Stimulated activated naive B cell treated with anti-CD40 and anti-IgM and Interleukin-4, amounts not matched to agents 10 μg/mL and 1 μg/mL and 100 μg/mL, for 72 hours (primary cell): ENCODE results near the gene DNMT3B.

Experiments
- ATAC-seq, 2 donors: fragments of 150-1000 bp; cut with Tn5 transposase; replicated peaks; 2 replicates each; pipeline ENCODE4 v1.10.0; 2021; ENCODE audit warnings: moderate library complexity in 1 of 2
- DNase-seq: peaks from one replicate; pipeline ENCODE4 v3.0.0; 2021
- H3K27ac Mint-ChIP-seq: one replicate; pipeline ENCODE4 v1.8.0; 2022; ENCODE audit warnings: mild to moderate bottlenecking, mixed read lengths
- H3K27me3 Mint-ChIP-seq, 2 donors: one replicate each; pipeline ENCODE4 v1.8.0; 2022; ENCODE audit warnings: mixed read lengths in 2 of 2
- H3K36me3 Mint-ChIP-seq, 2 donors: one replicate each; pipeline ENCODE4 v1.8.0; 2022; ENCODE audit warnings: mixed read lengths in 2 of 2, mild to moderate bottlenecking in 1 of 2
- H3K4me1 Mint-ChIP-seq, 2 donors: one replicate each; pipeline ENCODE4 v1.8.0; 2022; ENCODE audit warnings: mixed read lengths in 2 of 2, mild to moderate bottlenecking in 1 of 2
- H3K4me3 Mint-ChIP-seq, 2 donors: one replicate each; pipeline ENCODE4 v1.8.0; 2022; ENCODE audit warnings: mild to moderate bottlenecking in 2 of 2, mixed read lengths in 2 of 2, moderate library complexity in 1 of 2
- H3K9me3 Mint-ChIP-seq, 2 donors: one replicate each; pipeline ENCODE4 v1.8.0; 2022; ENCODE audit warnings: mixed read lengths in 2 of 2, mild to moderate bottlenecking in 1 of 2

Gene DNMT3B

GRCh38 chr20:32839227-32839981 is 77.2 kb downstream of the DNMT3B start:
- Mint-ChIP-seq H3K36me3 (peaks cover 34 to 52% of the 10 kb centered on the region in 2 donors), H3K27me3 (no peaks in the 10 kb centered on the region), H3K27ac (peak overlapping the region; percentile 5), H3K4me1 (peaks cover 5 to 12% of the 10 kb centered on the region in 2 donors), H3K9me3 (no peaks in the 10 kb centered on the region), H3K4me3 (no peak overlapping the region)
- no peak for DNase-seq
- no peak for ATAC-seq

- peak overlapping the region; percentile 5 for H3K27ac Mint-ChIP-seq
- no peaks in the 10 kb centered on the region for H3K27me3 Mint-ChIP-seq
Measured at GRCh38 chr20:32839982-32840285, 77.7 kb downstream of the DNMT3B start.

DNA sequence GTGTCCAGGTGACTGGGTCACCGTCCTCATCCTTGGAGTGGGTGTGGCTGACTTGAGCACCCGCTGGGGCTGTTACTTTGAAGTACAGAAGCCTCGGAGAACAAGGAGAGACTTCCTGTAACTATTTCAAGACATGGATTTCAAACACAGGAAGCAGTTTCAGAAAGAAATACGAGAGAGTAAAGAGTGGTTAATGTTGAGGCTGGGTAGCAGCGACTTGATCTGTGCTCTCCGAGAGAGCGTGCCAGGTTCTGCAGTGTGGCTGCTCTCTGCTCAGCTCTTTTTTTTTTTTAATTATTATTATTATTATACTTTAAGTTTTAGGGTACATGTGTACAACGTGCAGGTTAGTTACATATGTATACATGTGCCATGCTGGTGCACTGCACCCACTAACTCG is 79.0 kb downstream of the DNMT3B start:
- H3K9me3 Mint-ChIP-seq: no peaks in the 10 kb centered on the region
- peaks cover 40 to 52% of the 10 kb centered on the region in 2 donors for H3K36me3 Mint-ChIP-seq
- H3K4me3 Mint-ChIP-seq: no peak overlapping the region
- no peak overlapping the region for H3K27ac Mint-ChIP-seq
- DNase-seq (no peak), ATAC-seq (no peak)
- H3K4me1 Mint-ChIP-seq: peaks cover 9 to 14% of the 10 kb centered on the region in 2 donors
- H3K27me3 Mint-ChIP-seq: no peaks in the 10 kb centered on the region

More at GRCh38 chr20:32839982-32840285, 77.7 kb downstream of the DNMT3B start:
- Mint-ChIP-seq H3K36me3 (peaks cover 38 to 55% of the 10 kb centered on the region in 2 donors), H3K4me3 (no peak overlapping the region), H3K4me1 (peaks cover 9 to 14% of the 10 kb centered on the region in 2 donors), H3K9me3 (no peaks in the 10 kb centered on the region)
- ATAC-seq: no peak
- DNase-seq: no peak

- Mint-ChIP-seq H3K27ac (no peak overlapping the region), H3K36me3 (peaks cover 38 to 52% of the 10 kb centered on the region in 2 donors), H3K27me3 (no peaks in the 10 kb centered on the region), H3K4me3 (no peak overlapping the region), H3K4me1 (peaks cover 9 to 14% of the 10 kb centered on the region in 2 donors), H3K9me3 (no peaks in the 10 kb centered on the region)
- no peak for ATAC-seq
- no peak for DNase-seq
Measured at GRCh38 chr20:32841632-32842031, 79.4 kb downstream of the DNMT3B start.

DNA sequence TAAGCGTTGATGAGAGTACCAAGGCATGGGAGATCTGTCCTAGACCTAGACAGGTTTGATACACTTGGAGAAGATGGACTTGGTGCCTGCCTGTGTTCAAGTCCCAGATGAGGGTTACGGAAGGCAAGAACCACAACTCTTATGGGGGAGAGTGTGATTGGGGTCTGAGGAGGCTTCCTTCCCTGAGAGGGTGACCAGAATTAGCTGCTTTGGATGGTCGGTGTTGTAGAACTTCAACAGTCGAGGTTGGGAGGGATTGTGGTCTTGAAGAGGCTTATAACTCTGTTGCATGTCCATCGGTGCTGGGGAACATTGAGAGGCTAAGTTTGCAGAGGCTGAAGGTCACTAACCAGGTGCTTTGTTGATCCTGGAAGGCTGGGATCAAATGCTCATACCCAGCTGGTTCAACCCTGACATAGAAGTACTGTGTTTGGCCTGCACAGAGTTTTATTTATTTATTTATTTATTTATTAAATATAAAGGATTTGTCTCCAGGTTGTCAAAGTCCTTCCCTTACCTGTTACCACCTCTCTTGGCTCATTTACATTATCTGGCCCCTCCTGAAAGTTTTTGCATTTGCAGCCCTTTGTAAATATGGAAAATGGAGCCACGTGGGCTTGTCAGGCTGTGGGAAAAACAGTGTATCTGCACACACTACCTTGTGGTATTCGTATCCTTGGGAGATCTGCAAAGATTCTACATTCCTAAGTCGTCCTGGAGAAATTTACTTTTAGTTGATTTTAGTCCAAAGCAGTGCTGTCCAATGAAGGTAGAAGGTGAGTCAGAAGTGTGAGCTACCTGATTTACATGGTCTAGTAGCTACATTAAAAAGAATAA is 80.7 kb downstream of the DNMT3B start:
- Mint-ChIP-seq H3K4me3 (no peak overlapping the region), H3K4me1 (peaks cover 9 to 14% of the 10 kb centered on the region in 2 donors), H3K9me3 (no peaks in the 10 kb centered on the region), H3K27me3 (no peaks in the 10 kb centered on the region), H3K36me3 (peaks cover 49 to 64% of the 10 kb centered on the region in 2 donors), H3K27ac (peak overlapping the region; percentile 70)
- DNase-seq (no peak), ATAC-seq (no peak)

- Mint-ChIP-seq H3K36me3 (peaks cover 43 to 60% of the 10 kb centered on the region in 2 donors), H3K4me3 (no peak overlapping the region), H3K27me3 (no peaks in the 10 kb centered on the region), H3K27ac (no peak overlapping the region), H3K9me3 (no peaks in the 10 kb centered on the region), H3K4me1 (peaks cover 4 to 10% of the 10 kb centered on the region in 2 donors)
- DNase-seq (no peak), ATAC-seq (no peak)
Measured at GRCh38 chr20:32845786-32846185, 83.6 kb downstream of the DNMT3B start.

GRCh38 chr20:32846852-32847251 is 84.7 kb downstream of the DNMT3B start:
- Mint-ChIP-seq H3K4me3 (no peak overlapping the region), H3K27me3 (no peaks in the 10 kb centered on the region), H3K4me1 (peaks cover 4 to 7% of the 10 kb centered on the region in 2 donors), H3K9me3 (no peaks in the 10 kb centered on the region), H3K36me3 (peaks cover 38 to 55% of the 10 kb centered on the region in 2 donors), H3K27ac (no peak overlapping the region)
- ATAC-seq (no peak), DNase-seq (no peak)

DNA sequence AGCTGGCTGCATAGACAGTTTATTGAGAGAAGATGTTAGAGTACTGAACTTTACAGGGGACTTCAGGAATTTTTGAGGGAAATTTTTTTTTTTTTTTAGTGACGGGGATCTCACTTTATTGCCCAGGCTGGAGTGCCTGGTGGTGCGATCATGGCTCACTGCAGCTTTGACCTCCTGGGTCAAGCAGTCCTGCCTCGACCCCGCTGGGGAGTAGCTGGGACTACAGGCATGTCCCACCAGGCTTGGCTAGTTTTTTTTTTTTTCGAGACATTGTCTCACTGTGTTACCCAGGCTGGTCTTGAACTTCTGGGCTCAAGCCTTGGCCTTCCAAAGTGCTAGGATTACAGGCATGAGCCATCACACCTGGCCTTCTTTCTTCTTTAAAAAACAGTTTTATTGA is 85.8 kb downstream of the DNMT3B start:
- no peak for ATAC-seq
- Mint-ChIP-seq H3K9me3 (no peaks in the 10 kb centered on the region), H3K27me3 (no peaks in the 10 kb centered on the region)

GRCh38 chr20:32848846-32849245 is 86.7 kb downstream of the DNMT3B start:
- Mint-ChIP-seq H3K9me3 (no peaks in the 10 kb centered on the region), H3K27ac (no peak overlapping the region), H3K4me3 (no peak overlapping the region), H3K36me3 (peaks cover 39 to 52% of the 10 kb centered on the region in 2 donors), H3K27me3 (no peaks in the 10 kb centered on the region), H3K4me1 (peaks cover 2 to 4% of the 10 kb centered on the region in 2 donors)
- no peak for DNase-seq
- ATAC-seq: no peak

More for the DNA sequence above, 85.8 kb downstream of the DNMT3B start:
- Mint-ChIP-seq H3K27ac (peak overlapping the region; percentile 40), H3K4me3 (no peak overlapping the region), H3K4me1 (peaks cover 2 to 4% of the 10 kb centered on the region in 2 donors), H3K36me3 (peaks cover 35 to 49% of the 10 kb centered on the region in 2 donors)
- DNase-seq: no peak

GRCh38 chr20:32849577-32849976 is 87.4 kb downstream of the DNMT3B start:
- H3K27ac Mint-ChIP-seq: peak overlapping the region; percentile 65
- DNase-seq: no peak
- no peak for ATAC-seq
- no peaks in the 10 kb centered on the region for H3K27me3 Mint-ChIP-seq
- peaks cover 37 to 48% of the 10 kb centered on the region in 2 donors for H3K36me3 Mint-ChIP-seq
- H3K4me1 Mint-ChIP-seq: peaks cover 2 to 4% of the 10 kb centered on the region in 2 donors
- no peak overlapping the region for H3K4me3 Mint-ChIP-seq
- H3K9me3 Mint-ChIP-seq: no peaks in the 10 kb centered on the region

DNA sequence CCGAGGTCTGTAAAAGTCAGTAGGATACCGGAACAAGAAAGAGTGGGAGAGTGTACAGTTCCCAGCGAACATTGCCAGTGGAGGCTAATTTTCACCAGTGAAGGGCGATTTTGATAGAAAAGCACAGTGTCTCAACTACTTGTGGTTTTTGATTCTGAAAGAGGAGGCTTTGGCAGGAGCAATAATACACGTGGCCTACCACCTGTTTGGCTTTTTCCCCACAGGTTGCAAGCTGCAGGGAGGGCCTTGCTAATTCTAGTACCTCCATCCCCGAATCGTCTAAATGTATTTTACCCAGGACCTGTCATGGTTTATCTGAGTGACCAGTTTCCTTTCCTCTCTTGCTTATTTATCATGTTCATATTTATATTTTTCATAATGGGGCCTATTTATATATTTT is 93.2 kb downstream of the DNMT3B start:
- no peak overlapping the region for H3K27ac Mint-ChIP-seq
- H3K4me1 Mint-ChIP-seq: peaks cover 0 to 9% of the 10 kb centered on the region in 2 donors
- no peak overlapping the region for H3K4me3 Mint-ChIP-seq
- ATAC-seq (no peak), DNase-seq (no peak)
- no peaks in the 10 kb centered on the region for H3K9me3 Mint-ChIP-seq
- H3K36me3 Mint-ChIP-seq: peaks cover 16 to 38% of the 10 kb centered on the region in 2 donors
- H3K27me3 Mint-ChIP-seq: no peaks in the 10 kb centered on the region

- no peak overlapping the region for H3K4me3 Mint-ChIP-seq
- H3K27ac Mint-ChIP-seq: no peak overlapping the region
- no peaks in the 10 kb centered on the region for H3K27me3 Mint-ChIP-seq
- H3K4me1 Mint-ChIP-seq: peaks cover 0 to 9% of the 10 kb centered on the region in 2 donors
- peaks cover 16 to 36% of the 10 kb centered on the region in 2 donors for H3K36me3 Mint-ChIP-seq
- no peak for ATAC-seq
- DNase-seq: no peak
- no peaks in the 10 kb centered on the region for H3K9me3 Mint-ChIP-seq
Measured at GRCh38 chr20:32858189-32858588, 96.0 kb downstream of the DNMT3B start.
